Stimulated activated effector memory CD8-positive, alpha-beta T cell treated with anti-CD3 and anti-CD28 coated beads, Interleukin-12 subunit alpha, Interleukin-12 subunit beta, amount 100 ng/mL, for 72 hours (primary cell): ENCODE measurements around the gene ARSA.
"Not testable (repeated sequence)": the region's sequence is repeated elsewhere in the genome, so short reads cannot be mapped to it uniquely, and the experiment has no call there.

Source experiments
- ATAC-seq: fragments of 150-1000 bp; cut with Tn5 transposase; 2 replicates; pipeline ENCODE4 v1.10.0; 2021
- DNase-seq, 2 donors: peaks; one replicate each; pipeline ENCODE4 v3.0.0; 2021 to 2022; ENCODE audit warnings: low spot score in 2 of 2
- H3K27ac Mint-ChIP-seq: one replicate; pipeline ENCODE4 v1.8.0; 2022; ENCODE audit warnings: mild to moderate bottlenecking, mixed read lengths
- H3K36me3 Mint-ChIP-seq: one replicate; pipeline ENCODE4 v1.8.0; 2022; ENCODE audit warnings: mild to moderate bottlenecking, mixed read lengths
- H3K4me1 Mint-ChIP-seq: one replicate; pipeline ENCODE4 v1.8.0; 2022; ENCODE audit warnings: mixed read lengths
- H3K4me3 Mint-ChIP-seq: one replicate; pipeline ENCODE4 v1.8.0; 2022; ENCODE audit warnings: mild to moderate bottlenecking, mixed read lengths
- H3K9me3 Mint-ChIP-seq: one replicate; pipeline ENCODE4 v1.8.0; 2022; ENCODE audit warnings: mixed read lengths

The ARSA gene

GRCh38 chr22:50633086-50633485 is 5.1 kb upstream of the ARSA start:
- Mint-ChIP-seq H3K9me3 (no peaks in the 10 kb centered on the region), H3K36me3 (peaks cover 9% of the 10 kb centered on the region), H3K4me3 (no peak overlapping the region), H3K27ac (no peak overlapping the region), H3K4me1 (peaks cover 15% of the 10 kb centered on the region)
- ATAC-seq, result no peak
- DNase-seq, result no peak

GRCh38 chr22:50630376-50630775 is 2.4 kb upstream of the ARSA start:
- ATAC-seq, result no peak
- Mint-ChIP-seq H3K9me3 (no peaks in the 10 kb centered on the region), H3K27ac (no peak overlapping the region), H3K36me3 (peaks cover 9% of the 10 kb centered on the region), H3K4me3 (no peak overlapping the region), H3K4me1 (peaks cover 17% of the 10 kb centered on the region)
- no peak for DNase-seq

GRCh38 chr22:50628543-50629134 is 687 bp upstream of the ARSA start:
- H3K4me1 Mint-ChIP-seq, result peaks cover 17% of the 10 kb centered on the region
- peaks cover 15% of the 10 kb centered on the region for H3K36me3 Mint-ChIP-seq
- H3K27ac Mint-ChIP-seq, result peak overlapping the region; percentile 46
- ATAC-seq, result peak; percentile 1
- no peak for DNase-seq
- H3K9me3 Mint-ChIP-seq, result no peaks in the 10 kb centered on the region
- H3K4me3 Mint-ChIP-seq, result peak overlapping the region; percentile 80

GRCh38 chr22:50626850-50627641 is 906 bp downstream of the ARSA start:
- H3K4me3 Mint-ChIP-seq, result peak overlapping the region; percentile 80
- DNase-seq (no peak), ATAC-seq (no peak)
- H3K4me1 Mint-ChIP-seq, result peaks cover 28% of the 10 kb centered on the region
- no peaks in the 10 kb centered on the region for H3K9me3 Mint-ChIP-seq
- peaks cover 15% of the 10 kb centered on the region for H3K36me3 Mint-ChIP-seq
- H3K27ac Mint-ChIP-seq, result peak overlapping the region; percentile 17

GRCh38 chr22:50626314-50626849 is 1.6 kb downstream of the ARSA start:
- no peak for DNase-seq
- no peak for ATAC-seq
- Mint-ChIP-seq H3K9me3 (no peaks in the 10 kb centered on the region), H3K4me3 (peak overlapping the region; percentile 80), H3K27ac (no peak overlapping the region), H3K4me1 (peaks cover 35% of the 10 kb centered on the region), H3K36me3 (peaks cover 15% of the 10 kb centered on the region)

- no peak overlapping the region for H3K4me3 Mint-ChIP-seq
- peaks cover 21% of the 10 kb centered on the region for H3K36me3 Mint-ChIP-seq
- H3K4me1 Mint-ChIP-seq, result peaks cover 41% of the 10 kb centered on the region
Measured at GRCh38 chr22:50625568-50626313, 2.2 kb downstream of the ARSA start.

GRCh38 chr22:50625131-50625567 is 2.8 kb downstream of the ARSA start:
- no peak for DNase-seq
- no peak overlapping the region for H3K4me3 Mint-ChIP-seq

More at GRCh38 chr22:50625568-50626313, 2.2 kb downstream of the ARSA start:
- no peaks in the 10 kb centered on the region for H3K9me3 Mint-ChIP-seq
- ATAC-seq (no peak), DNase-seq (no peak)
- H3K27ac Mint-ChIP-seq, result no peak overlapping the region

GRCh38 chr22:50624347-50625130 is 3.4 kb downstream of the ARSA start:
- no peak for DNase-seq
- peaks cover 25% of the 10 kb centered on the region for H3K36me3 Mint-ChIP-seq
- H3K4me1 Mint-ChIP-seq, result peaks cover 51% of the 10 kb centered on the region
- H3K27ac Mint-ChIP-seq, result peak overlapping the region; percentile 37
- no peak for ATAC-seq
- H3K9me3 Mint-ChIP-seq, result no peaks in the 10 kb centered on the region
- no peak overlapping the region for H3K4me3 Mint-ChIP-seq

More at GRCh38 chr22:50625131-50625567, 2.8 kb downstream of the ARSA start:
- peaks cover 45% of the 10 kb centered on the region for H3K4me1 Mint-ChIP-seq
- no peaks in the 10 kb centered on the region for H3K9me3 Mint-ChIP-seq
- peaks cover 25% of the 10 kb centered on the region for H3K36me3 Mint-ChIP-seq
- ATAC-seq, result no peak
- peak overlapping the region; percentile 37 for H3K27ac Mint-ChIP-seq

GRCh38 chr22:50622723-50623327 is 5.1 kb downstream of the ARSA start:
- Mint-ChIP-seq H3K9me3 (no peaks in the 10 kb centered on the region), H3K4me3 (peak overlapping the region; percentile 81), H3K27ac (peak overlapping the region; percentile 93), H3K4me1 (peaks cover 42% of the 10 kb centered on the region), H3K36me3 (peaks cover 16% of the 10 kb centered on the region)
- no peak for DNase-seq
- no peak for ATAC-seq

- no peak for ATAC-seq
- DNase-seq, result peak in 1 of 2 donors; percentile 65
Measured at GRCh38 chr22:50621948-50622722, 5.8 kb downstream of the ARSA start.

GRCh38 chr22:50621356-50621880 is 6.5 kb downstream of the ARSA start:
- DNase-seq (peak in 1 of 2 donors; percentile 86), ATAC-seq (peak; percentile 87)
- H3K27ac Mint-ChIP-seq, result peak overlapping the region; percentile 93
- H3K9me3 Mint-ChIP-seq, result no peaks in the 10 kb centered on the region
- peaks cover 16% of the 10 kb centered on the region for H3K36me3 Mint-ChIP-seq
- peak overlapping the region; percentile 81 for H3K4me3 Mint-ChIP-seq
- H3K4me1 Mint-ChIP-seq, result peaks cover 37% of the 10 kb centered on the region

More at GRCh38 chr22:50621948-50622722, 5.8 kb downstream of the ARSA start:
- Mint-ChIP-seq H3K9me3 (no peaks in the 10 kb centered on the region), H3K4me1 (peaks cover 42% of the 10 kb centered on the region), H3K36me3 (peaks cover 16% of the 10 kb centered on the region), H3K4me3 (peak overlapping the region; percentile 81), H3K27ac (peak overlapping the region; percentile 93)

- H3K4me3 Mint-ChIP-seq, result peak overlapping the region; percentile 81
- peak; percentile 72 for ATAC-seq
- no peaks in the 10 kb centered on the region for H3K9me3 Mint-ChIP-seq
- H3K27ac Mint-ChIP-seq, result peak overlapping the region; percentile 93
- DNase-seq, result peak; percentile 45 to 83
- peaks cover 35% of the 10 kb centered on the region for H3K4me1 Mint-ChIP-seq
- H3K36me3 Mint-ChIP-seq, result peaks cover 16% of the 10 kb centered on the region
Measured at GRCh38 chr22:50620593-50621355, 7.2 kb downstream of the ARSA start.

- not testable (repeated sequence) for H3K4me3 Mint-ChIP-seq, DNase-seq, ATAC-seq, H3K27ac Mint-ChIP-seq, H3K9me3 Mint-ChIP-seq, H3K36me3 Mint-ChIP-seq
- peaks cover 15% of the 10 kb centered on the region for H3K4me1 Mint-ChIP-seq
Measured at GRCh38 chr22:50614296-50614695, 13.7 kb downstream of the ARSA start.
